ENCODE measurements around the gene PKNOX1. TPM values are rescaled to one million over a fixed set of nuclear protein-coding genes. Genes with fewer than 3 reads are reported as not detected.
"Not testable (repeated sequence)": the region's sequence is repeated elsewhere in the genome, so short reads cannot be mapped to it uniquely, and the experiment has no call there.

PKNOX1 gene
- total RNA-seq, 1 experiment from 2014 or later: 43.4 TPM

DNA sequence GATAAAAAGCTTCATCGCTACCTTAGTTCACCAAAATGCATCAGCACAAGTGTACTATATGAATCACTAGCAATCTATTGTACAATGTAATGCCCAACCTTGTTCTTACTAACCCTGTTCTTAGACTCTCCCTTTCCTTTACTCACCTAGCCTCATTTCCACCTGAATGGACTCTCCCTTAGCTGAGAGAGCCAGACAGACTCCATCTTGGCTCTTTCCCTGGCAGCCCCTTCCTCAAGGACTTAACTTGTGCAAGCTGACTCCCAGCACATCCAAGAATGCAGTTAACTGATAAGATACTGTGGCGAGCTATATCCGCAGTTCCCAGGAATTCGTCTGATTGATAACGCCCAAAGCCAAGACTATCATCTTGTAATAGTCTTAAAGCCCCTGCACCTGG lies 38.0 kb upstream of the PKNOX1 start:
- H2BK5ac ChIP-seq (ENCODE audit: insufficient read length, low read length): not testable (repeated sequence)

DNA sequence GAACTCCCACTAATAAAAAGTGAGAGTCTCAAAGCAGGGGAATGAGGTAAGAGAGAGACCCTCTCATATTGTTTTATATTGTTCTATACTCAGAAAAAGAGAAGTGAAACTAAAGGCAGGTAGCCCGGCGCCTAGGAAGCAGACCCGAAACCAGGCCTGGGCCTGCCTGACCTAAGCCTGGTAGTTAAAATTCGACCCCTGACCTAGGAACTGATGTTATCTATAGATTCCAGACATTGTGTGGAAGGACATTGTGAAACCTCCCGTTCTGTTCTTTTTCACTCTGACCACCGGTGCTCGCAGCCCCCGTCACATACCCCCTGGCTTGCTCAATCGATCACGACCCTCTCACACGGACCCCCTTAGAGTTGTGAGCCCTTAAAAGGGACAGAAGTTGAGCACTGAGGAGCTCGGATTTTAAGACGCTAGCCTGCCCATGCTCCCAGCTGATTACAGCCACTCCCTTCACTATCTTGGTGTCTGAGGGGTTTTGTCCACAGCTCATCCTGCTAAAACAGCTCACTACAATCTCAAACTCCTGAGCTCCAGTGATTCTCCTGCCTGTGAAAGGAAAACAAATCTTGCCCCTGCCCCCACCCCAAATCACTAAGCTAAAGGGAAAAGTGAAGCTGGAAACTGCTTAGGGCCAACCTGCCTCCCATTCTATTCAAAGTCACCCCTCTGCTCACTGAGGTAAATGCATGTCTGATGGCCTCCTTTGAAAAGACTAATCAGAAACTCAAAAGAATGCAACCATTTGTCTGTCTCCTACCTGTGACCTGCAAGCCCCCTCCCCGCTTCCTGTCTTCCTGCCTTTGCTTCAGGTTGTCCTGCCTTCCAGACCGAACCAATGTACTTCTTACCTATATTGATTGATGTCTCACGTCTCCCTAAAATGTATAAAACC lies 37.1 kb upstream of the PKNOX1 start:
- peak overlapping the region; percentile 19 to 68 for H3K4me3 Mint-ChIP-seq
- H4K20me1 ChIP-seq (ENCODE audit: control insufficient read depth, insufficient read depth, insufficient read length); H2BK5ac ChIP-seq (ENCODE audit: insufficient read length, low read length); H3K23me2 ChIP-seq (ENCODE audit: insufficient read length, low read depth, low read length, poor library complexity, severe bottlenecking); H2AK5ac ChIP-seq (ENCODE audit: insufficient read length, low read length); H3K36me3 Mint-ChIP-seq (ENCODE audit: insufficient read depth in 1 of 3, low read depth in 3 of 3); H2BK15ac ChIP-seq (ENCODE audit: low read depth, low read length); H3K9me3 Mint-ChIP-seq; H3T11ph ChIP-seq (ENCODE audit: low read length); H2BK20ac ChIP-seq (ENCODE audit: low read depth, low read length, poor library complexity, severe bottlenecking); H3K4ac ChIP-seq (ENCODE audit: low read depth, low read length); H3K9me3 ChIP-seq (ENCODE audit: control insufficient read depth, low read depth, low read length); H3K14ac ChIP-seq (ENCODE audit: insufficient read depth, low read length); H3K23ac ChIP-seq (ENCODE audit: insufficient read length, low read depth, low read length); H4K91ac ChIP-seq (ENCODE audit: insufficient read length, low read depth, low read length); H3K79me1 ChIP-seq (ENCODE audit: insufficient read depth, low read depth, low read length, poor library complexity, severe bottlenecking); H3K56ac ChIP-seq (ENCODE audit: insufficient read length, low read depth, low read length); H3K4me2 ChIP-seq (ENCODE audit: insufficient read depth, insufficient read length, low read length); H4K5ac ChIP-seq (ENCODE audit: insufficient read length, low read depth, low read length); H2BK12ac ChIP-seq (ENCODE audit: insufficient read length, low read depth, low read length); H2BK120ac ChIP-seq (ENCODE audit: low read depth, low read length, poor library complexity, severe bottlenecking); H3K4me1 ChIP-seq (ENCODE audit: insufficient read depth, low read length); H3K9ac ChIP-seq (ENCODE audit: extremely low read depth, insufficient read length, low read length); H2AFZ ChIP-seq (ENCODE audit: low read length); H3K79me2 ChIP-seq (ENCODE audit: insufficient read depth, low read length); H4K8ac ChIP-seq (replicated peaks; ENCODE audit: insufficient read length, low read depth, low read length); H3K27me3 ChIP-seq (ENCODE audit: insufficient read depth, low read length); H3K27me3 Mint-ChIP-seq (ENCODE audit: low read depth): not testable (repeated sequence)
- H3K27ac Mint-ChIP-seq: peak overlapping the region; percentile 99 to 100 (median 99)
- WGBS (ENCODE audit: extremely low coverage, insufficient read length, low lambda C conversion rate): no CpG with 5 or more reads among the region's 16 CpGs
- H3K4me1 Mint-ChIP-seq: peaks cover 63 to 73% of the 10 kb centered on the region in 2 experiments
- Histone ChIP-seq H3K18ac (ENCODE audit: insufficient read length, low read depth, low read length) (peak overlapping the region; percentile 0), H3K27ac (ENCODE audit: insufficient read length, low read depth, low read length) (peak overlapping the region; percentile 61)
- peak; percentile 83 for DNase-seq

More for the DNA sequence above, 38.0 kb upstream of the PKNOX1 start:
- H3K27ac ChIP-seq (ENCODE audit: insufficient read length, low read depth, low read length): peak overlapping the region; percentile 67
- not testable (repeated sequence) for H3K36me3 Mint-ChIP-seq (ENCODE audit: insufficient read depth in 1 of 3, low read depth in 3 of 3); H3K4ac ChIP-seq (ENCODE audit: low read depth, low read length); DNase-seq; H2BK12ac ChIP-seq (ENCODE audit: insufficient read length, low read depth, low read length); H3K18ac ChIP-seq (ENCODE audit: insufficient read length, low read depth, low read length); H3K9ac ChIP-seq (ENCODE audit: extremely low read depth, insufficient read length, low read length); H4K20me1 ChIP-seq (ENCODE audit: control insufficient read depth, insufficient read depth, insufficient read length); H3K4me1 ChIP-seq (ENCODE audit: insufficient read depth, low read length); H2BK15ac ChIP-seq (ENCODE audit: low read depth, low read length); H3K14ac ChIP-seq (ENCODE audit: insufficient read depth, low read length); H3K23me2 ChIP-seq (ENCODE audit: insufficient read length, low read depth, low read length, poor library complexity, severe bottlenecking); H3K9me3 Mint-ChIP-seq; H2AFZ ChIP-seq (ENCODE audit: low read length); H4K8ac ChIP-seq (replicated peaks; ENCODE audit: insufficient read length, low read depth, low read length); H2BK120ac ChIP-seq (ENCODE audit: low read depth, low read length, poor library complexity, severe bottlenecking); H3K79me2 ChIP-seq (ENCODE audit: insufficient read depth, low read length); H3K9me3 ChIP-seq (ENCODE audit: control insufficient read depth, low read depth, low read length); H3K4me2 ChIP-seq (ENCODE audit: insufficient read depth, insufficient read length, low read length); H2BK20ac ChIP-seq (ENCODE audit: low read depth, low read length, poor library complexity, severe bottlenecking); H3T11ph ChIP-seq (ENCODE audit: low read length); H3K23ac ChIP-seq (ENCODE audit: insufficient read length, low read depth, low read length); H4K91ac ChIP-seq (ENCODE audit: insufficient read length, low read depth, low read length); H3K27me3 ChIP-seq (ENCODE audit: insufficient read depth, low read length); H3K27me3 Mint-ChIP-seq (ENCODE audit: low read depth); H2AK5ac ChIP-seq (ENCODE audit: insufficient read length, low read length); H3K56ac ChIP-seq (ENCODE audit: insufficient read length, low read depth, low read length); H3K79me1 ChIP-seq (ENCODE audit: insufficient read depth, low read depth, low read length, poor library complexity, severe bottlenecking); H4K5ac ChIP-seq (ENCODE audit: insufficient read length, low read depth, low read length)
- no CpG with 5 or more reads among the region's 5 CpGs for WGBS (ENCODE audit: extremely low coverage, insufficient read length, low lambda C conversion rate)
- Mint-ChIP-seq H3K27ac (peak overlapping the region; percentile 99 to 100 (median 99)), H3K4me3 (peak overlapping the region in 1 of 2 experiments; percentile 15; a peak in 1 of 5 replicates), H3K4me1 (peaks cover 67 to 69% of the 10 kb centered on the region in 2 experiments)

All from H9 (cell line).